GM23338 (cell line): ENCODE results near the gene CNDP2. TPM values are rescaled to one million over a fixed set of nuclear protein-coding genes. Genes with fewer than 3 reads are reported as not detected.

Experiments
- ATAC-seq: fragments of 200-7000 bp; cut with Tn5 transposase; 3 replicates; pipeline ENCODE4 v1.9.1; 2020
- DNase-seq: peaks from one replicate; pipeline ENCODE4 v3.0.0-alpha.2; 2015; ENCODE audit warnings: low spot score
- H2AFZ ChIP-seq: fragments of 200-600 bp; sonication (generic); 2 replicates; pipeline ENCODE4 v1.8.0; 2016; ENCODE audit warnings: antibody characterized with exemption, mild to moderate bottlenecking, moderate library complexity
- H3F3A ChIP-seq: fragments of 200-600 bp; sonication (generic); replicated peaks from 2 replicates; pipeline ENCODE4 v1.8.0; 2017; ENCODE audit warnings: antibody characterized with exemption, mixed run types, low read depth
- H3K27ac ChIP-seq: fragments of 200-600 bp; sonication (generic); 2 replicates; pipeline ENCODE4 v1.6.1; 2016; ENCODE audit warnings: low read depth
- H3K27me3 ChIP-seq: fragments of 200-600 bp; sonication (generic); 2 replicates; pipeline ENCODE4 v1.8.0; 2016; ENCODE audit warnings: mild to moderate bottlenecking, mixed run types, moderate library complexity; ENCODE audit not compliant: insufficient read depth
- H3K36me3 ChIP-seq: fragments of 200-600 bp; sonication (generic); 2 replicates; pipeline ENCODE4 v1.8.0; 2016; ENCODE audit warnings: mild to moderate bottlenecking; ENCODE audit not compliant: insufficient read depth
- H3K4me1 ChIP-seq: fragments of 200-600 bp; sonication (generic); 2 replicates; pipeline ENCODE4 v1.8.0; 2016; ENCODE audit warnings: mild to moderate bottlenecking, moderate library complexity; ENCODE audit not compliant: insufficient read depth
- H3K4me2 ChIP-seq: fragments of 200-600 bp; sonication (generic); 2 replicates; pipeline ENCODE4 v1.7.1; 2017; ENCODE audit warnings: mixed run types
- H3K4me3 ChIP-seq: fragments of 200-600 bp; sonication (generic); 2 replicates; pipeline ENCODE4 v1.6.1; 2016; ENCODE audit warnings: mixed run types
- H3K79me2 ChIP-seq: fragments of 200-600 bp; sonication (generic); replicated peaks from 2 replicates; pipeline ENCODE4 v1.8.0; 2017; ENCODE audit warnings: mild to moderate bottlenecking; ENCODE audit not compliant: insufficient read depth
- H3K9me2 ChIP-seq: fragments of 200-600 bp; sonication (generic); 2 replicates; pipeline ENCODE4 v1.8.0; 2017; ENCODE audit not compliant: insufficient read depth
- H4K20me1 ChIP-seq: fragments of 200-600 bp; sonication (generic); replicated peaks from 2 replicates; pipeline ENCODE4 v1.8.0; 2017; ENCODE audit warnings: mild to moderate bottlenecking; ENCODE audit not compliant: insufficient read depth
- H3K27ac Mint-ChIP-seq: 2 replicates; pipeline ENCODE4 v1.8.0; 2020; ENCODE audit warnings: inconsistent platforms, mild to moderate bottlenecking, moderate library complexity, mixed read lengths
- H3K27me3 Mint-ChIP-seq: 3 replicates; pipeline ENCODE4 v1.8.0; 2022; ENCODE audit warnings: low read depth, mild to moderate bottlenecking, moderate library complexity, mixed read lengths, inconsistent platforms; ENCODE audit not compliant: insufficient read depth, poor library complexity
- H3K36me3 Mint-ChIP-seq: 3 replicates; pipeline ENCODE4 v1.8.0; 2021; ENCODE audit warnings: low read depth, mild to moderate bottlenecking, inconsistent platforms, moderate library complexity, mixed read lengths
- H3K4me1 Mint-ChIP-seq: 3 replicates; pipeline ENCODE4 v1.8.0; 2020; ENCODE audit warnings: mild to moderate bottlenecking, inconsistent platforms, mixed read lengths
- H3K4me3 Mint-ChIP-seq: 3 replicates; pipeline ENCODE4 v1.8.0; 2021; ENCODE audit warnings: moderate library complexity, mild to moderate bottlenecking, inconsistent platforms, mixed read lengths
- H3K9me3 Mint-ChIP-seq: 3 replicates; pipeline ENCODE4 v1.8.0; 2020; ENCODE audit warnings: moderate library complexity, mild to moderate bottlenecking, inconsistent platforms, mixed read lengths
- CREB1 ChIP-seq: fragments of 250-450 bp; sonication (Bioruptor Pico); IDR thresholded peaks from 2 replicates; pipeline ENCODE4 v1.5.0; 2020; ENCODE audit warnings: low read depth, mild to moderate bottlenecking, moderate library complexity
- CTCF ChIP-seq, 2 experiments: fragments of 200-600 bp in 1 of 2; sonication (generic) in 1 of 2; conservative IDR thresholded peaks; 2 replicates each; pipeline versions ENCODE4 v1.5.1 to v1.6.1; 2016 to 2017; ENCODE audit warnings: antibody characterized with exemption in 2 of 2, low read depth in 2 of 2, mild to moderate bottlenecking in 2 of 2, moderate library complexity in 1 of 2
- EZH2 ChIP-seq: fragments of 200-600 bp; sonication (generic); IDR thresholded peaks from one replicate; pipeline ENCODE4 v1.8.0; 2017; ENCODE audit warnings: antibody characterized with exemption, mild to moderate bottlenecking, low read depth; ENCODE audit not compliant: unreplicated experiment
- EZH2phosphoT487 ChIP-seq: fragments of 200-600 bp; sonication (generic); IDR thresholded peaks from one replicate; pipeline ENCODE4 v1.8.1; 2018; ENCODE audit warnings: antibody characterized with exemption; ENCODE audit not compliant: unreplicated experiment
- JUNB ChIP-seq: IDR thresholded peaks from one replicate; pipeline ENCODE4 v1.6.1; 2016; ENCODE audit warnings: antibody characterized with exemption; ENCODE audit not compliant: unreplicated experiment
- NANOG ChIP-seq: IDR thresholded peaks from 2 replicates; pipeline ENCODE4 v1.6.1; 2016; ENCODE audit warnings: antibody characterized with exemption, borderline replicate concordance
- POLR2AphosphoS5 ChIP-seq: IDR thresholded peaks from 2 replicates; pipeline ENCODE4 v1.6.1; 2016; ENCODE audit warnings: antibody characterized with exemption, low read depth
- REST ChIP-seq: IDR thresholded peaks from one replicate; pipeline ENCODE4 v1.6.1; 2018; ENCODE audit warnings: antibody characterized with exemption; ENCODE audit not compliant: unreplicated experiment
- STAT1 ChIP-seq: IDR thresholded peaks from one replicate; pipeline ENCODE4 v1.6.1; 2016; ENCODE audit warnings: antibody characterized with exemption; ENCODE audit not compliant: unreplicated experiment
- ZNF114 ChIP-seq: fragments of 250-450 bp; sonication (Bioruptor Pico); IDR thresholded peaks from 2 replicates; pipeline ENCODE4 v1.5.0; 2020; ENCODE audit warnings: mild to moderate bottlenecking, moderate library complexity
- ZNF331 ChIP-seq: fragments of 250-450 bp; sonication (Bioruptor Pico); IDR thresholded peaks from 2 replicates; pipeline ENCODE4 v1.5.0; 2020; ENCODE audit warnings: low read depth, mild to moderate bottlenecking, moderate library complexity
- polyA plus RNA-seq: library from polyadenylated mRNA; unstranded; fragments of >200 nt; fragmentation: Nextera tagmentation; extraction: Ambion mirVana; gene quantifications from 2 replicates; pipeline ENCODE4 v1.2.1, GENCODE V29; 2016
- total RNA-seq: library from RNA; depleted of rRNA; stranded (reverse); fragments of >200 nt; shearing (Covaris generic); gene quantifications from 2 replicates; pipeline ENCODE4 v1.2.3, GENCODE V29; 2014
- TF ChIP-seq, protein P1 (sequence below): IDR thresholded peaks from 2 replicates; pipeline ENCODE4 v1.6.1; 2016; ENCODE audit warnings: antibody characterized with exemption

Gene CNDP2
- total and polyA plus RNA-seq, 2 experiments from 2014 or later = 116 to 175 TPM

DNA sequence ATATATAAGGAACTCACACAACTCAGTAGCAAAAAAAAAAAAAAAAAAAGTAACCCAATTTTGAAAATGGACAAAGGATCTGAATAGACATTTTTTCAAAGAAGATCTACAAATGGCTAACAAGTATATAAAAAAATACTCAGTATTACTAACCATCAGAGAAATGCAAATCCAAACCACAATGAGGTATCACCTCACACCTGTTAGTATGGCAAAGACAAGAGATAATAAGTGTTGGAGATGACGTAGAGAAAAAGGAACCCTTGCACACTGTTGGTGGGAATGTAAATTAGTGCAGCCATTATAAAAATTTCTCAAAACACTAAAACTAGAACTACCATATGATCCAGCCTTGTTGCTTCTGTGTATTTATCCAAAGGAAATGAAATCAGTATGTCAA, 32.3 kb downstream of the CNDP2 start:
- TF ChIP-seq ZNF114 (no peak), CREB1 (CRISPR knock-in tag) (no peak)

DNA sequence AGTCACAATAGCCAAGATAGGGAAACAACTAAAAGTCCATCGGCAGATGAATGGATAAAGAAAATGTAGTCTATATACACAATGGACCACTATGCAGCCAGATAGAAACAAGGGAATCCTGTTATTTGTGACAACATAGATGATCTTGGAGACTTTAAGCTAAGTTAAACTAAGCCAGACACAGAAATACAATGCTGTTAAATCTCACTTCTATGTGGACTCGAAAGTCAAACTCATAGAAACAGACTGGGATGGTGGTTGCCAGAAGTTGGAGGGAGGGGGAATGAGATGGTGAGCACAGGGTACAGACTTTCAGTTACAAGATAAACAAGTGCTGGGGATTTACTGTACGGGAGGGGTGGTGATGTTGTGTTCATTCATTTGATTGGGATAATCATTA, 32.8 kb downstream of the CNDP2 start:
- no peaks in the 10 kb centered on the region for H4K20me1 ChIP-seq
- peaks cover 17% of the 10 kb centered on the region; the same call in 2 of the 3 replicates for H3K9me3 Mint-ChIP-seq
- peaks cover 7% of the 10 kb centered on the region; the same call in 1 of the 2 replicates for H3K9me2 ChIP-seq
- no peak overlapping the region for H3K4me3 Mint-ChIP-seq
- no peak overlapping the region for H3K27ac Mint-ChIP-seq
- no peaks in the 10 kb centered on the region for H3K27me3 ChIP-seq
- TF ChIP-seq CTCF (conservative IDR thresholded peaks at IDR 0.05; ENCODE audit: low read depth in 2 of 2) (no peak), REST (no peak), EZH2 (no peak), JUNB (no peak), POLR2AphosphoS5 (no peak), ZNF331 (CRISPR knock-in tag) (no peak), ZNF114 (no peak), EZH2phosphoT487 (no peak), STAT1 (no peak), CREB1 (CRISPR knock-in tag) (no peak), NANOG (no peak)
- TF ChIP-seq, protein P1, sequence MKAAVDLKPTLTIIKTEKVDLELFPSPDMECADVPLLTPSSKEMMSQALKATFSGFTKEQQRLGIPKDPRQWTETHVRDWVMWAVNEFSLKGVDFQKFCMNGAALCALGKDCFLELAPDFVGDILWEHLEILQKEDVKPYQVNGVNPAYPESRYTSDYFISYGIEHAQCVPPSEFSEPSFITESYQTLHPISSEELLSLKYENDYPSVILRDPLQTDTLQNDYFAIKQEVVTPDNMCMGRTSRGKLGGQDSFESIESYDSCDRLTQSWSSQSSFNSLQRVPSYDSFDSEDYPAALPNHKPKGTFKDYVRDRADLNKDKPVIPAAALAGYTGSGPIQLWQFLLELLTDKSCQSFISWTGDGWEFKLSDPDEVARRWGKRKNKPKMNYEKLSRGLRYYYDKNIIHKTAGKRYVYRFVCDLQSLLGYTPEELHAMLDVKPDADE = no peak
- H3K4me1 Mint-ChIP-seq = no peaks in the 10 kb centered on the region
- ATAC-seq (no peak), DNase-seq (no peak)
- peaks cover 1% of the 10 kb centered on the region for H3K27me3 Mint-ChIP-seq
- H3K27ac ChIP-seq = no peak overlapping the region
- no peak overlapping the region for H3K4me3 ChIP-seq
- H3K4me2 ChIP-seq = no peak overlapping the region
- H3K36me3 Mint-ChIP-seq = peaks cover 14% of the 10 kb centered on the region; the same call in 2 of the 3 replicates
- no peaks in the 10 kb centered on the region for H3K36me3 ChIP-seq
- no peak overlapping the region for H2AFZ ChIP-seq
- no peaks in the 10 kb centered on the region for H3F3A ChIP-seq
- no peaks in the 10 kb centered on the region for H3K4me1 ChIP-seq
- H3K79me2 ChIP-seq = no peaks in the 10 kb centered on the region

More for the DNA sequence above, 32.3 kb downstream of the CNDP2 start:
- Histone ChIP-seq H3K4me3 (no peak overlapping the region), H3K9me2 (peaks cover 7% of the 10 kb centered on the region; the same call in 1 of the 2 replicates), H3F3A (no peaks in the 10 kb centered on the region), H3K4me2 (no peak overlapping the region), H3K79me2 (no peaks in the 10 kb centered on the region), H4K20me1 (no peaks in the 10 kb centered on the region), H3K27ac (no peak overlapping the region), H3K27me3 (no peaks in the 10 kb centered on the region), H2AFZ (no peak overlapping the region), H3K4me1 (no peaks in the 10 kb centered on the region), H3K36me3 (no peaks in the 10 kb centered on the region)
- no peak for DNase-seq
- no peak overlapping the region for H3K27ac Mint-ChIP-seq
- peaks cover 1% of the 10 kb centered on the region for H3K27me3 Mint-ChIP-seq
- H3K36me3 Mint-ChIP-seq = peaks cover 18% of the 10 kb centered on the region; the same call in 2 of the 3 replicates
- H3K9me3 Mint-ChIP-seq = peaks cover 17% of the 10 kb centered on the region; the same call in 2 of the 3 replicates
- no peak overlapping the region for H3K4me3 Mint-ChIP-seq
- no peak for ATAC-seq
- no peaks in the 10 kb centered on the region for H3K4me1 Mint-ChIP-seq
